ENCODE results near the gene OR51E2.

DNA sequence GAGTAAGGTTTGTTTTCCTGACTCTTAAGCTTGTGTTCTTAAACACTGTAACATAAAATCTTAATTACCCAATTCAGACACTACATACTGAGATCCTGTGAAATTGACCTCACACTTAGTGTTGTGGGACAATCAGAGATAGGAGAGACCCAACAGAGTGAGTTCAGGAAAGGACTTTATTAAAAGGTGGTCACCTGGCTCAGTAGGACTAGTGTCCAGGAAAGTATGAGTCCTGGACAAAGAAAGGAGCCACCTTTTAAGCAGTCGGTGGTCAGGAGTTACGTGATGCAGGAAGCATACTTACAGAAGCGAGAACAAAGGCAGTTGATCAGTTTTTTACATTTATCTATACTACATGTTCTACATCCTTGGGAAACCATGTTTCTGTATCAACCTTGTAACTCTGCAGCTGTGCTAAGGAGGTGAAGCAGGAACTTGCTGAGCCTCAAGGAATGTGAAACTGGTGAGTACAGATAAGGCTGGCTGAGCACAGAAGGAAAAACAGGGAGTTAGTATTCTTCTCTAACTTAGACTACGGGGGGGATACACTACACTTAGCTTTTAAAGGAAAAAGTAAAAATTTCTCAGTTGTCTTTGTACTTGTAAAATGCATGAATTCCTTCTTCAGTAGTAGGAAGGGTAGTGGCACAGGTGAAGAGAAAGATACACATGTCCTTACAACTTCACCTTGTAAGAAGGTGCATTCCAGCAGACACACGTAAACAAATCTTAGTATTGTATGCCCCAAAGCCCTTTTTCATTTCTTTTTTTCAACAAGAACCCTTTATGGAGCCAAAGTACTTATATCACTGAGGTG, 38.8 kb downstream of the OR51E2 start:
- TF ChIP-seq CTCF (IDR thresholded peaks at IDR 0.05): no peak
- TF ChIP-seq POLR2AphosphoS5 (IDR thresholded peaks at IDR 0.05): no peak
- TF ChIP-seq POLR2A (IDR thresholded peaks at IDR 0.05): no peak
